IMR-90 (cell line): Measurements from ENCODE around the gene NCAPG2. TPM values are rescaled to one million over a fixed set of nuclear protein-coding genes. Genes with fewer than 3 reads are reported as not detected.

Source experiments
- ATAC-seq: fragments of 200-7000 bp; cut with Tn5 transposase; 2 replicates; pipeline ENCODE4 v1.9.1; 2020; ENCODE audit warnings: low read depth, mild to moderate bottlenecking, moderate library complexity
- BruUV-seq: library from RNA; stranded (reverse); fragments of 400-500 nt; replicated peaks from 2 replicates; lab custom pipeline; 2021; lab: Mats Ljungman, UMichigan
- CTCF ChIA-PET: fragments of 300-600 bp; formaldehyde crosslinking; extraction: SDS; loops from one replicate; lab custom pipeline; 2021; ENCODE audit warnings: antibody characterized with exemption; lab: Yijun Ruan, JAX
- POLR2A ChIA-PET: fragments of 300-600 bp; sonication (Branson Sonifier 250); formaldehyde crosslinking; loops from one replicate; lab custom pipeline; 2022; ENCODE audit warnings: antibody characterized with exemption; ENCODE audit not compliant: unreplicated experiment; lab: Charles Lee
- DNase-seq: peaks from one replicate; pipeline ENCODE4 v3.0.0; 2013
- H2AFZ ChIP-seq: replicated peaks from 2 replicates; pipeline ENCODE3; 2013; ENCODE audit warnings: low read length, mild to moderate bottlenecking; ENCODE audit not compliant: poor library complexity
- H2AK5ac ChIP-seq: 2 replicates; pipeline ENCODE4 v1.6.1; 2013; ENCODE audit warnings: low read depth, low read length, inconsistent platforms
- H2AK9ac ChIP-seq: replicated peaks from 2 replicates; pipeline ENCODE3; 2013; ENCODE audit warnings: mild to moderate bottlenecking, low read depth, low read length, moderate library complexity; ENCODE audit not compliant: poor library complexity
- H2BK120ac ChIP-seq: 2 replicates; pipeline ENCODE4 v1.6.1; 2013; ENCODE audit warnings: low read depth, low read length, inconsistent platforms
- H2BK15ac ChIP-seq: 3 replicates; pipeline ENCODE4 v1.6.1; 2013; ENCODE audit warnings: low read depth, low read length, inconsistent platforms
- H2BK20ac ChIP-seq: 2 replicates; pipeline ENCODE4 v1.6.1; 2013; ENCODE audit warnings: low read depth, mild to moderate bottlenecking, inconsistent platforms, low read length, moderate library complexity
- H2BK5ac ChIP-seq: 2 replicates; pipeline ENCODE4 v1.6.1; 2013; ENCODE audit warnings: mild to moderate bottlenecking, low read depth, low read length, inconsistent platforms; ENCODE audit not compliant: poor library complexity, severe bottlenecking
- H3K14ac ChIP-seq: replicated peaks from 2 replicates; pipeline ENCODE4 v1.6.1; 2013; ENCODE audit warnings: low read depth, low read length, inconsistent platforms
- H3K18ac ChIP-seq: 2 replicates; pipeline ENCODE4 v1.6.1; 2013; ENCODE audit warnings: low read depth, low read length, control low read depth
- H3K23ac ChIP-seq: 2 replicates; pipeline ENCODE4 v1.6.1; 2013; ENCODE audit warnings: low read depth, low read length, inconsistent platforms
- H3K27ac ChIP-seq: 2 replicates; pipeline ENCODE4 v1.5.1; 2013; ENCODE audit warnings: mild to moderate bottlenecking, control low read depth, low read length; ENCODE audit not compliant: insufficient read depth
- H3K27me3 ChIP-seq: 2 replicates; pipeline ENCODE4 v1.6.1; 2013; ENCODE audit warnings: low read length; ENCODE audit not compliant: control insufficient read depth, insufficient read depth
- H3K36me3 ChIP-seq: 2 replicates; pipeline ENCODE4 v1.6.1; 2013; ENCODE audit warnings: low read length, mixed read lengths; ENCODE audit not compliant: control insufficient read depth, insufficient read depth
- H3K4ac ChIP-seq: 2 replicates; pipeline ENCODE4 v1.6.1; 2013; ENCODE audit warnings: low read depth, low read length, inconsistent platforms
- H3K4me1 ChIP-seq: 2 replicates; pipeline ENCODE4 v1.6.1; 2013; ENCODE audit warnings: low read length, mixed read lengths; ENCODE audit not compliant: control insufficient read depth, insufficient read depth
- H3K4me2 ChIP-seq: 2 replicates; pipeline ENCODE4 v1.6.1; 2013; ENCODE audit warnings: low read depth, mild to moderate bottlenecking, control low read depth, low read length, moderate library complexity
- H3K4me3 ChIP-seq: 2 replicates; pipeline ENCODE4 v1.5.1; 2013; ENCODE audit warnings: low read depth, mild to moderate bottlenecking, control low read depth, low read length, moderate library complexity; ENCODE audit not compliant: insufficient read depth
- H3K56ac ChIP-seq: 2 replicates; pipeline ENCODE4 v1.6.1; 2013; ENCODE audit warnings: low read length, inconsistent platforms; ENCODE audit not compliant: insufficient read depth; ENCODE audit errors: extremely low read depth
- H3K79me1 ChIP-seq, 2 experiments: 2 replicates each; pipeline ENCODE4 v1.6.1; 2013; ENCODE audit warnings: low read length in 2 of 2, inconsistent platforms in 1 of 2, low read depth in 1 of 2
- H3K9ac ChIP-seq: 2 replicates; pipeline ENCODE4 v1.6.1; 2013; ENCODE audit warnings: low read depth, low read length, control low read depth
- H3K9me1 ChIP-seq: 2 replicates; pipeline ENCODE4 v1.6.1; 2013; ENCODE audit warnings: low read length, inconsistent platforms; ENCODE audit not compliant: insufficient read depth
- H3K9me3 ChIP-seq: 2 replicates; pipeline ENCODE4 v1.6.1; 2013; ENCODE audit warnings: low read length; ENCODE audit not compliant: control insufficient read depth, insufficient read depth
- H4K20me1 ChIP-seq: 2 replicates; pipeline ENCODE4 v1.6.1; 2013; ENCODE audit warnings: low read length, inconsistent platforms; ENCODE audit not compliant: insufficient read depth
- H4K5ac ChIP-seq: 2 replicates; pipeline ENCODE4 v1.6.1; 2013; ENCODE audit warnings: mild to moderate bottlenecking, low read depth, low read length, control low read depth
- H4K8ac ChIP-seq, 2 experiments: 2 replicates each; pipeline ENCODE4 v1.6.1; 2013; ENCODE audit warnings: low read depth in 2 of 2, low read length in 2 of 2, control low read depth in 1 of 2, inconsistent platforms in 1 of 2
- H4K91ac ChIP-seq: 2 replicates; pipeline ENCODE4 v1.6.1; 2013; ENCODE audit warnings: low read depth, low read length, inconsistent platforms; ENCODE audit not compliant: insufficient read depth
- CEBPB ChIP-seq: IDR thresholded peaks from 2 replicates; pipeline ENCODE4 v1.6.1; 2012; ENCODE audit warnings: low read depth, low read length, improper control_type of control experiment
- CHD1 ChIP-seq: IDR thresholded peaks from 2 replicates; pipeline ENCODE4 v1.6.1; 2012; ENCODE audit warnings: low read depth, low read length, improper control_type of control experiment
- MAZ ChIP-seq: IDR thresholded peaks from 2 replicates; pipeline ENCODE4 v1.6.1; 2012; ENCODE audit warnings: low read depth, mild to moderate bottlenecking, low read length, improper control_type of control experiment, moderate library complexity, borderline replicate concordance
- MXI1 ChIP-seq: IDR thresholded peaks from 2 replicates; pipeline ENCODE4 v1.6.1; 2012; ENCODE audit warnings: low read depth, mild to moderate bottlenecking, low read length, moderate library complexity, borderline replicate concordance
- RAD21 ChIP-seq: IDR thresholded peaks from 2 replicates; pipeline ENCODE4 v1.6.1; 2012; ENCODE audit warnings: low read length, improper control_type of control experiment
- WGBS, 2 experiments: methylation state at CpG; one replicate each; pipeline versions ENCODE4 v1.1.5 to v1.1.7; 2013; ENCODE audit warnings: missing lambda C conversion rate in 2 of 2; ENCODE audit not compliant: insufficient read length in 1 of 2; ENCODE audit errors: extremely low coverage in 2 of 2; 5-methylcytosine and 5-hydroxymethylcytosine counted together
- dilution Hi-C: fragments of 300-500 bp; cut with HindIII; formaldehyde crosslinking; loops from one replicate; pipeline ENCODE4 v1.14.3; 2018; ENCODE audit warnings: low sequenced_read_pairs; ENCODE audit not compliant: unreplicated experiment
- in situ Hi-C: fragments of 300-500 bp; cut with MboI; formaldehyde crosslinking; loops from 3 replicates; pipeline ENCODE4 v1.14.3; 2019; ENCODE audit warnings: low sequenced_read_pairs, inconsistent platforms, mixed read lengths
- intact Hi-C: fragments of 100-400 bp; cut with micrococcal nuclease; formaldehyde crosslinking; loops from 2 replicates; pipeline ENCODE4 v1.10.0; 2022
- polyA plus RNA-seq, 3 experiments: library from polyadenylated mRNA; depleted of rRNA; stranded (reverse); fragments of >200 nt; gene quantifications; 2 replicates each; pipeline ENCODE4 v1.2.3, GENCODE V29; 2012; ENCODE audit warnings: low replicate concordance in 1 of 3
- total RNA-seq: library from RNA; depleted of rRNA; stranded (reverse); fragments of >200 nt; gene quantifications from 2 replicates; pipeline ENCODE4 v1.2.3, GENCODE V29; 2012
- TF ChIP-seq, protein P1 (sequence below): fragments of 150-350 bp; IDR thresholded peaks from 2 replicates; pipeline ENCODE4 v1.6.1; 2016; ENCODE audit warnings: low read depth, mild to moderate bottlenecking, low read length, moderate library complexity, borderline replicate concordance

Gene NCAPG2
- total and polyA plus RNA-seq, 2 of the 4 experiments (the other 2 are of a cell fraction), result 25.6 to 25.8 TPM

DNA sequence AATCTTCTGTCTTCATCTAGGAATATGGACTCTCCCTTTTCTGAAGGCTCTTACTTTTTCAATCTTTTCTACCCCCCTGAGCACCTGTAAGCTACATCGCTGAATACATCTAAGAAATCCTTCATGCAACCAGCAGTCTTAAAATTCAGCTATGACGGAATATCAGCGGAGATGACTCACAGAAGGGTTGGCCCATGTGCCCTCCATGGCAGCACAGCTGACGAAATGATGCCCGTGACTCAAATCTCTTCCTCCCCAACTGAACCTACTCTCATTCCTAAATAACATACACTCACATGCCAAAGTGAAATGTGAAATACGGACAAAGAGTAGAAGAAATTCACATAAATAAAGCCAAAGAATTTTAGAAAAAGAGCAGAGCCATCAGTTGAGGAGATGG lies 30.3 kb upstream of the NCAPG2 start:
- CTCF ChIA-PET, result no interaction called here
- 0 out of 2 replicates have a peak, but pooled peaks cover 2% of the 10 kb centered on the region for H4K20me1 ChIP-seq
- H4K8ac ChIP-seq, result no peak overlapping the region
- H3K36me3 ChIP-seq, result peaks cover 36% of the 10 kb centered on the region
- no peak overlapping the region for H2BK20ac ChIP-seq
- no peaks in the 10 kb centered on the region for H3K9me3 ChIP-seq
- WGBS, 2 experiments, result no CpG with 5 or more reads among the region's 6 CpGs
- POLR2A ChIA-PET, result no interaction called here
- H4K91ac ChIP-seq, result no peak overlapping the region
- H3K27me3 ChIP-seq, result no peaks in the 10 kb centered on the region
- no peak overlapping the region for H3K18ac ChIP-seq
- no peak overlapping the region for H3K4ac ChIP-seq
- BruUV-seq, result no TSS peak
- H2AFZ ChIP-seq, result no peak overlapping the region
- no peak overlapping the region for H2BK120ac ChIP-seq
- no peak overlapping the region for H4K5ac ChIP-seq
- intact Hi-C loops (no loop called here), dilution Hi-C loops (no loop called here), in situ Hi-C loops (no loop called here)
- H2BK5ac ChIP-seq, result no peak overlapping the region
- no peak overlapping the region for H3K56ac ChIP-seq
- no peak overlapping the region for H3K14ac ChIP-seq
- H3K4me1 ChIP-seq, result peaks cover 5% of the 10 kb centered on the region
- peaks cover 14% of the 10 kb centered on the region; the same call in 1 of the 2 replicates for H3K9me1 ChIP-seq
- peak; percentile 57 for DNase-seq
- no peak overlapping the region for H2AK9ac ChIP-seq
- no peak overlapping the region for H3K27ac ChIP-seq
- H3K9ac ChIP-seq, result no peak overlapping the region
- peaks cover 5 to 8% of the 10 kb centered on the region in 2 experiments; a peak in 2 of 4 replicates for H3K79me1 ChIP-seq
- H3K4me3 ChIP-seq, result no peak overlapping the region
- H2AK5ac ChIP-seq, result no peak overlapping the region
- peak; percentile 41; the same call in 1 of the 2 replicates for ATAC-seq
- H3K23ac ChIP-seq, result no peak overlapping the region
- TF ChIP-seq RAD21 (no peak), MXI1 (no peak), MAZ (no peak), CEBPB (0 out of 2 replicates have a peak, but pooled peaks have one; percentile 18), CHD1 (no peak)
- TF ChIP-seq, protein P1, sequence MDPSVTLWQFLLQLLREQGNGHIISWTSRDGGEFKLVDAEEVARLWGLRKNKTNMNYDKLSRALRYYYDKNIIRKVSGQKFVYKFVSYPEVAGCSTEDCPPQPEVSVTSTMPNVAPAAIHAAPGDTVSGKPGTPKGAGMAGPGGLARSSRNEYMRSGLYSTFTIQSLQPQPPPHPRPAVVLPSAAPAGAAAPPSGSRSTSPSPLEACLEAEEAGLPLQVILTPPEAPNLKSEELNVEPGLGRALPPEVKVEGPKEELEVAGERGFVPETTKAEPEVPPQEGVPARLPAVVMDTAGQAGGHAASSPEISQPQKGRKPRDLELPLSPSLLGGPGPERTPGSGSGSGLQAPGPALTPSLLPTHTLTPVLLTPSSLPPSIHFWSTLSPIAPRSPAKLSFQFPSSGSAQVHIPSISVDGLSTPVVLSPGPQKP, result no peak
- H3K4me2 ChIP-seq, result no peak overlapping the region
- no peak overlapping the region for H2BK15ac ChIP-seq
